Caki2 (cell line): ENCODE data around the gene KRT39. TPM values are rescaled to one million over a fixed set of nuclear protein-coding genes. Genes with fewer than 3 reads are reported as not detected.
"Not testable (repeated sequence)": the region's sequence is repeated elsewhere in the genome, so short reads cannot be mapped to it uniquely, and the experiment has no call there.

Experiments used
- DNase-seq: peaks from one replicate; pipeline ENCODE4 v3.0.0-alpha.2; 2015; ENCODE audit warnings: low read depth
- in situ Hi-C: cut with HindIII; loops from 2 replicates; pipeline ENCODE4 v1.10.0; 2016; ENCODE audit warnings: low sequenced_read_pairs, low pct_unique_long_range_greater_than_20kb, mixed read lengths
- total RNA-seq: library from RNA; depleted of rRNA; stranded (reverse); fragments of >200 nt; shearing (Covaris generic); gene quantifications from 2 replicates; pipeline ENCODE4 v1.2.3, GENCODE V29; 2014; ENCODE audit warnings: low replicate concordance

KRT39 gene
- total RNA-seq, 1 experiment from 2014 or later: not detected

- in situ Hi-C loops: no loop called here
- no peak for DNase-seq
Measured at GRCh38 chr17:40951011-40951622, 15.6 kb downstream of the KRT39 start.

- in situ Hi-C loops: no loop called here
- no peak for DNase-seq
Measured at GRCh38 chr17:40950176-40950575, 16.6 kb downstream of the KRT39 start.

- in situ Hi-C loops: no loop called here
Measured at GRCh38 chr17:40949418-40949817, 17.3 kb downstream of the KRT39 start.

GRCh38 chr17:40947929-40948328 is 18.8 kb downstream of the KRT39 start:
- in situ Hi-C loops: no loop called here
- DNase-seq: no peak

More at GRCh38 chr17:40949418-40949817, 17.3 kb downstream of the KRT39 start:
- no peak for DNase-seq

- DNase-seq: no peak
- in situ Hi-C loops: no loop called here
Measured at GRCh38 chr17:40945414-40945813, 21.3 kb downstream of the KRT39 start.

GRCh38 chr17:40944531-40944930 is 22.2 kb downstream of the KRT39 start:
- in situ Hi-C loops: no loop called here
- no peak for DNase-seq

GRCh38 chr17:40942553-40942952 is 24.2 kb downstream of the KRT39 start:
- DNase-seq: no peak
- in situ Hi-C loops: no loop called here

GRCh38 chr17:40940266-40940665 is 26.5 kb downstream of the KRT39 start:
- DNase-seq: no peak
- in situ Hi-C loops: no loop called here

- in situ Hi-C loops: no loop called here
- DNase-seq: no peak
Measured at GRCh38 chr17:40938981-40939380, 27.8 kb downstream of the KRT39 start.

GRCh38 chr17:40937384-40937819 is 29.3 kb downstream of the KRT39 start, which contains the start of gene KRT23:
Gene KRT23 (minus strand): TSS chr17:40937646. CDS start chr17:40936603, 1,043 bp downstream.
- no peak for DNase-seq
- in situ Hi-C loops: no loop called here

GRCh38 chr17:40936976-40937375 is 29.8 kb downstream of the KRT39 start:
- in situ Hi-C loops: no loop called here
- DNase-seq: no peak

GRCh38 chr17:40936437-40936971 is 30.2 kb downstream of the KRT39 start:
- DNase-seq: no peak
- in situ Hi-C loops: no loop called here

- in situ Hi-C loops: no loop called here
Measured at GRCh38 chr17:40935624-40936023, 31.1 kb downstream of the KRT39 start.

GRCh38 chr17:40932608-40933007 is 34.1 kb downstream of the KRT39 start:
- peak; percentile 77 for DNase-seq
- in situ Hi-C loops: no loop called here

More at GRCh38 chr17:40935624-40936023, 31.1 kb downstream of the KRT39 start:
- DNase-seq: no peak

GRCh38 chr17:40931311-40931710 is 35.4 kb downstream of the KRT39 start:
- DNase-seq: no peak
- in situ Hi-C loops: no loop called here

GRCh38 chr17:40926341-40926740 is 40.4 kb downstream of the KRT39 start:
- in situ Hi-C loops: no loop called here
- no peak for DNase-seq

- peak; percentile 80 for DNase-seq
- in situ Hi-C loops: no loop called here
Measured at GRCh38 chr17:40922239-40922638, 44.5 kb downstream of the KRT39 start.

- in situ Hi-C loops: no loop called here
- no peak for DNase-seq
Measured at GRCh38 chr17:40921026-40921425, 45.7 kb downstream of the KRT39 start.

GRCh38 chr17:40917116-40917515 is 49.6 kb downstream of the KRT39 start:
- in situ Hi-C loops, DNase-seq: not testable (repeated sequence)

- in situ Hi-C loops: no loop called here
Measured at GRCh38 chr17:40916366-40916765, 50.4 kb downstream of the KRT39 start.

More at GRCh38 chr17:40916366-40916765, 50.4 kb downstream of the KRT39 start:
- DNase-seq: no peak
